GM21619 (cell line): ENCODE measurements around the gene RAVER1.
A peak's percentile ranks its signal among the peaks of the same experiment; 100 is the strongest.
"Not testable (repeated sequence)": the region's sequence is repeated elsewhere in the genome, so short reads cannot be mapped to it uniquely, and the experiment has no call there.

Experiments
- ATAC-seq: cut with Tn5 transposase; IDR thresholded peaks from one replicate; pipeline ENCODE4 v1.9.1; 2021; ENCODE audit not compliant: unreplicated experiment

RAVER1 gene

GRCh38 chr19:10291554-10292205, 41.6 kb downstream of the RAVER1 start:
- no peak for ATAC-seq

GRCh38 chr19:10290876-10291553, 42.3 kb downstream of the RAVER1 start:
- ATAC-seq, result no peak

DNA sequence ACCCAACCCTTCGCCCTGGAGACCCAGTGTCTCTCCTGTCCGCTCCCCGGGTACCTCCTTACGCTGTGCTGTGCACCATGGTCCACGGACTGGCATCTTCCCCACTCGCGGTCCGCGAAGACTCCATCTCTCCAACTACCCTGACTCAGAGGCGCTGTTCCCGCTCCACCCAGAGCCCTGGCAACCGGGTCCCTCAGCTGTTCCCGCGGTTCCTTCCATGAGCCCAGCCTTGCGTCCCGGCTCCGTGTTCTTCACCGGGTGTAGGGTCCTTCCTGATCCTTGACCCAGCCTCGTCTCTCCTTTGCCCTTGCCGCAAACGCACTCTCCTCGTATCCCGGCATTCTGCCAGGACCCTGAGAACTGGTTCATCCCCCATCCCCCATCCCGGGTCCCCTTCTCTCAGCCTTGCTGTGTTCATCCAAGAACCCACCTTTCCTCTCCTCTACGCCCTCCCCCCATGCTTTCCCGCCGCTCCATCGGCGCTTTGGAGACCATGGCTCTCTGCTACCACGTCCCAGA, 42.9 kb downstream of the RAVER1 start:
- ATAC-seq, result no peak

DNA sequence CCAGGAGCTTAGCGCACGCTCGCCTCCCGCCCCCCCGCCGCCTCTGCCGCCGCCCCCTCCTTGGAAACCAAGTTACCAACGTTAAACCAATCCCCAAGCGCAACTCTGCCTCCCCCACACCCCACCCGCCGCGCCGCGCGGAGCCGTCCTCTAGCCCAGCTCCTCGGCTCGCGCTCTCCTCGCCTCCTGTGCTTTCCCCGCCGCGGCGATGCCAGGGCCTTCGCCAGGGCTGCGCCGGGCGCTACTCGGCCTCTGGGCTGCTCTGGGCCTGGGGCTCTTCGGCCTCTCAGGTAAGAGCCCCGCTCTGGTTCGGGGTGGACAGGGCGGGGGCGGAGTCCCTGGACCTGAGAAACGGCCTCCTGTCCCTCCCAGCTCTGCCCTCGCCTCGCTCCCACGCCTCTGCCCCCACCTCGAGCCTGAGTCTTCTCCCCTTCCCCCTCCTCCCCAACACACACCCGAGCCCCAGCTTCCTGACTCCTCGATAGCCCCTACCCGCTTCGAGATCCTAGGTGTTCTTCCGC, 43.4 kb downstream of the RAVER1 start, which contains the start of gene ICAM5:
Gene ICAM5, plus strand, starts transcription at position 117 of the 521 bp plus-strand sequence. Its CDS starts 92 bp downstream, at position 209.
- ATAC-seq, result no peak

DNA sequence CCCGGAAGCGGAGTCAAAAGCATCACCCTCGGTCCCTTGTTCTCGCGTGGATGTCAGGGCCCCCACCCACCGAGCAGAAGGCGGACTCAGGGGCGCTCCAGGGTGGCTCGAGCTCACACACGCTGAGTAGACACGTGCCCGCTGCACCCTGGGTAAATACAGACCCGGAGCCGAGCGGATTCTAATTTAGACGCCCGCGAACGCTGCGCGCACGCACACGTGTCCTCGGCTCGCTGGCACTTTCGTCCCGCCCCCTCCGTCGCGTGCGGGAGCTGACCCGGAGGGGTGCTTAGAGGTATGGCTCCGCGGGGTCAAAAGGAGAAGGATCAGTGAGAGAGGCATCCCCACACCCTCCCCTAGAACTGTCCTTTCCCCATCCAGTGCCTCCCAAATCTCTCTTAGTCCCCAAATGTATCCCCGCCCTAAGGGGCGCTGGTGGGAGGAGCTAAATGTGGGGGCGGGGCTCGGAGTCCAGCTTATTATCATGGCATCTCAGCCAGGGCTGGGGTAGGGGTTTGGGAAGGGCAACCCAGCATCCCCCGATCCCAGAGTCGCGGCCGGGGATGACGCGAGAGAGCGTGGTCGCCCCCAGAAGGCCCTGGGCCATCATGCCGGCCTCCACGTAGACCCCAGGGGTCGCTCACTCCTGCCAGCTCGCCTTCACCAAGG, 44.0 kb downstream of the RAVER1 start:
- no peak for ATAC-seq

GRCh38 chr19:10288662-10289166, 44.6 kb downstream of the RAVER1 start:
- ATAC-seq, result no peak

DNA sequence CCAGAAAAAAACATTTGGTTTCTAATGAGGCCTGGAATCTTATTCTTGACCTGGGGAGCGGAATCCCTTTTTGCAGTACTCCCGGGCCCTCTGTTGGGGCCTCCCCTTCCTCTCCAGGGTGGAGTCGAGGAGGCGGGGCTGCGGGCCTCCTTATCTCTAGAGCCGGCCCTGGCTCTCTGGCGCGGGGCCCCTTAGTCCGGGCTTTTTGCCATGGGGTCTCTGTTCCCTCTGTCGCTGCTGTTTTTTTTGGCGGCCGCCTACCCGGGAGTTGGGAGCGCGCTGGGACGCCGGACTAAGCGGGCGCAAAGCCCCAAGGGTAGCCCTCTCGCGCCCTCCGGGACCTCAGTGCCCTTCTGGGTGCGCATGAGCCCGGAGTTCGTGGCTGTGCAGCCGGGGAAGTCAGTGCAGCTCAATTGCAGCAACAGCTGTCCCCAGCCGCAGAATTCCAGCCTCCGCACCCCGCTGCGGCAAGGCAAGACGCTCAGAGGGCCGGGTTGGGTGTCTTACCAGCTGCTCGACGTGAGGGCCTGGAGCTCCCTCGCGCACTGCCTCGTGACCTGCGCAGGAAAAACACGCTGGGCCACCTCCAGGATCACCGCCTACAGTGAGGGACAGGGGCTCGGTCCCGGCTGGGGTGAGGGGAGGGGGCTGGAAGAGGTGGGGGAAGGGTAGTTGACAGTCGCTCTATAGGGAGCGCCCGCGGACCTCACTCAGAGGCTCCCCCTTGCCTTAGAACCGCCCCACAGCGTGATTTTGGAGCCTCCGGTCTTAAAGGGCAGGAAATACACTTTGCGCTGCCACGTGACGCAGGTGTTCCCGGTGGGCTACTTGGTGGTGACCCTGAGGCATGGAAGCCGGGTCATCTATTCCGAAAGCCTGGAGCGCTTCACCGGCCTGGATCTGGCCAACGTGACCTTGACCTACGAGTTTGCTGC, 46.3 kb downstream of the RAVER1 start, which contains the start of gene ICAM4:
Gene ICAM4, plus strand, starts transcription at position 153 of the 935 bp plus-strand sequence. Its CDS starts 58 bp downstream, at position 211.
- ATAC-seq, result no peak

- ATAC-seq, result no peak
Measured at GRCh38 chr19:10285393-10285792, 47.9 kb downstream of the RAVER1 start.

DNA sequence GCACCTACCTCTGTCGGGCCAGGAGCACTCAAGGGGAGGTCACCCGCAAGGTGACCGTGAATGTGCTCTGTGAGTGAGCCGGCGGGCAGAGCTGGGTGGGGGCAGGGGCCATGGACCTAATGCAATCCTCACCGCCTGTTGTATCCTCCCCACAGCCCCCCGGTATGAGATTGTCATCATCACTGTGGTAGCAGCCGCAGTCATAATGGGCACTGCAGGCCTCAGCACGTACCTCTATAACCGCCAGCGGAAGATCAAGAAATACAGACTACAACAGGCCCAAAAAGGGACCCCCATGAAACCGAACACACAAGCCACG, 48.4 kb downstream of the RAVER1 start:
- ATAC-seq, result no peak

DNA sequence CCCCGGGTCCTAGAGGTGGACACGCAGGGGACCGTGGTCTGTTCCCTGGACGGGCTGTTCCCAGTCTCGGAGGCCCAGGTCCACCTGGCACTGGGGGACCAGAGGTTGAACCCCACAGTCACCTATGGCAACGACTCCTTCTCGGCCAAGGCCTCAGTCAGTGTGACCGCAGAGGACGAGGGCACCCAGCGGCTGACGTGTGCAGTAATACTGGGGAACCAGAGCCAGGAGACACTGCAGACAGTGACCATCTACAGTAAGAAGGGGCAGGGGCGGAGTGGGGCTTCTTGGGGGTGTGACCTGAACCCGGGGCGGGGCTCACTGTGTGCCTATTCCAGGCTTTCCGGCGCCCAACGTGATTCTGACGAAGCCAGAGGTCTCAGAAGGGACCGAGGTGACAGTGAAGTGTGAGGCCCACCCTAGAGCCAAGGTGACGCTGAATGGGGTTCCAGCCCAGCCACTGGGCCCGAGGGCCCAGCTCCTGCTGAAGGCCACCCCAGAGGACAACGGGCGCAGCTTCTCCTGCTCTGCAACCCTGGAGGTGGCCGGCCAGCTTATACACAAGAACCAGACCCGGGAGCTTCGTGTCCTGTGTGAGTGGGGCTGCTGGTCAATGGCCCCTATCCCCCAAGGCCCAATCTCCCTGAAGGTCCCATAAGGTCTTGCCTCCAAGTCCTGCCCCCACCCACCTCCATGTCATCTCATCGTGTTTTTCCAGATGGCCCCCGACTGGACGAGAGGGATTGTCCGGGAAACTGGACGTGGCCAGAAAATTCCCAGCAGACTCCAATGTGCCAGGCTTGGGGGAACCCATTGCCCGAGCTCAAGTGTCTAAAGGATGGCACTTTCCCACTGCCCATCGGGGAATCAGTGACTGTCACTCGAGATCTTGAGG, 49.0 kb downstream of the RAVER1 start:
- ATAC-seq, result no peak

GRCh38 chr19:10283301-10284064, 49.8 kb downstream of the RAVER1 start:
- no peak for ATAC-seq

DNA sequence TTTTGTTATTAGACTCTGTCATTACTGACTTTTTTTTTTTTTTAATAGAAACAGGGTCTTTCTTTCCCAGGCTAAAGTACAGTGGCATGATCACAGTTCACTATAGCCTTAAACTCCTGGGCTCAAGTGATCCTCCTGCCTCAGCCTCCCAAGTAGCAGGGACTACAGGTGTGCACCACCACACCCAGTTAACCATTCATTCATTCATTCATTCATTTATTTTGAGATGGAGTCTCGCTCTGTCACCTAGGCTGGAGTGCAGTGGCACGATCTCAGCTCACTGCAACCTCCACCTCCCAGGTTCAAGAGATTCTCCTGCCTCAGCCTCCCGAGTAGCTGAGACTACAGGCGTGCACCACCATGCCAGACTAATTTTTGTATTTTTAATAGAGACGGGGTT, 51.3 kb downstream of the RAVER1 start:
- ATAC-seq, result not testable (repeated sequence)

DNA sequence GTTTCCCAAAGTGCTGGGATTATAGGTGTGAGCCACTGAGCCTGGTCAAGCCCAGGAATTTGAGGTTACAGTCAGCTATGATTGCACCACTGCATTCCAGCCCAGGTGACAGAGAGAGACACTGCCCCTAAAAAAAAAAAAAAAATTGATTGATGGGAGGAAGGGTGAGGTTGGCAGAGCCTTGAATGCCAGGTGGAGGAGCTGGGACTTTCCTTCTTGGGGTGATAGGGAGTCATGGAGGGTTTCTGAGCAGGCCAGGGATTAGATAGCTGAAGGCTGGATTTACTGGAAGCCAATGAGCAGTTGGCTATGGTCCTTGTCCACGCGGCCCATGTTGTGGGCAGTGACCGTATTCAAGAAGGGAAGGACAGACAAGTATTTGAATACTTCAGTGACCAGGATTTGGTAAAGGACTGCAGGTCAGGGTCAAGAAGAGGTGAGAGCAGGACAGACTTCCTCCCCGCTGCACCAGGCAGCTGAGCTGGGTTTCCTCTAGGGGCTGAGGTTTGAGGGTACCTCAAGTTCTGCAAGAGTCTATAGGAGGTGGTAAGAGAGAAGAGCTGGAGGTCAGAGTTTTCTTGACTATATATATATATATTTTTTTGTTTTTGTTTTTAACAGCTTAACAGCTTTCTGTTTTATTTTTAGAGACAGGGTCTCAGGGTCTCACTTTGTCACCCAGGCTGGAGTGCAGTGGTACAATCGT, 53.4 kb downstream of the RAVER1 start:
- no peak for ATAC-seq

- ATAC-seq, result no peak
Measured at GRCh38 chr19:10278935-10279334, 54.4 kb downstream of the RAVER1 start.

DNA sequence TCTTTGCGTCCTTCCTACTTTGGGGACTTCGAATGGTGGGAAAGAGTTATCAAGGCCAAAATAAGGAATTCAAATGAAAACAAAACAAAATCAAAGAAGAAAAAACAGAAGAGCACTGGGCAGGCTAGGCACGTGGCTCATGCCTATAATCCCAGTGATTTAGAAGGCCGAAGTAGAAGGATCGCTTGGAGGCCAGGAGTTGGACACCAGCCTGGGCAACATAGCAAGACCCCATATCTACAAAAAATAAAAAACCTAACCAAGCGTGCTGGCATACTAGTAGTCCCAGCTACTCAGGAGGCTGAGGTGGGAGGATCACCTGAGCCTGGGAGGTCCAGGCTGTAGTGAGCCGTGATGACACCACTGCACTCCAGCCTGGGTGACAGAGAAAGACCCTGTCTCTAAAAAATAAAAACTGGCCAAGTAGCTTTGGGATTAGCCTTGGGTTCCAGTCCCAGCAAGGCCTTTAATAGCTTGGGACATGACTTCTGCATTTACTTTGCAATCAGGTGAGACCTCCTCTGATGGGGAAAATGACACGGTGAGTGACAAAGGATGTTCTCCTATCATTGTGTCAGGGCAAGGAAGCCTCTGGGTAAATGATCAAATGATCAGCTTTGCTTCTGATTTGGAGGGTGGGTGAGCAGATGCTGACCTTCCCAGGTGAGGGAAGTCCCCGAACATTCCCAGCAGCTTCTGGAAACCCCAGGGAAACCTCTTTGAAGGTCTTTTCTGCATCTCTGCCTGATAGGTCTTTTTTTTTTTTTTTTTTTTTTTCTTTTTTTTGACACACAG, 55.3 kb downstream of the RAVER1 start:
- no peak for ATAC-seq

DNA sequence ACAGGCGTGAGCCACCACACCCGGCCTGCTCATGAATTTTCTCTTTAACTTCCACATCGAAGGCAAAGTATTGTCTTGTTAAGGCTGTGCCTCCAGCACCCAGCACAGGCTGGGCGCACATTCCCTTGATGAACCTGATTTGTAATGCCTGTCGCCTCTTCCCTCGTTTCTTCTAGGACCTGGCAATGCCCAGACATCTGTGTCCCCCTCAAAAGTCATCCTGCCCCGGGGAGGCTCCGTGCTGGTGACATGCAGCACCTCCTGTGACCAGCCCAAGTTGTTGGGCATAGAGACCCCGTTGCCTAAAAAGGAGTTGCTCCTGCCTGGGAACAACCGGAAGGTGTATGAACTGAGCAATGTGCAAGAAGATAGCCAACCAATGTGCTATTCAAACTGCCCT, 58.7 kb downstream of the RAVER1 start:
- no peak for ATAC-seq

- ATAC-seq, result peak; percentile 18
Measured at GRCh38 chr19:10271543-10272086, 61.7 kb downstream of the RAVER1 start.
